Erythroblast (primary cell): Measurements from ENCODE around the gene LCN12.

Experiments used
- DNase-seq, 2 experiments: peaks; one replicate each; lab custom pipeline; 2025; lab: John Stamatoyannopoulos, UW
- GATA1 ChIP-seq: IDR thresholded peaks from 2 replicates; pipeline ENCODE4 v1.6.1; 2011; ENCODE audit warnings: low read depth, mild to moderate bottlenecking, control low read depth, low read length, moderate library complexity
- POLR2A ChIP-seq: IDR thresholded peaks from 2 replicates; pipeline ENCODE4 v1.6.1; 2011; ENCODE audit warnings: mild to moderate bottlenecking, low read length

The LCN12 gene

DNA sequence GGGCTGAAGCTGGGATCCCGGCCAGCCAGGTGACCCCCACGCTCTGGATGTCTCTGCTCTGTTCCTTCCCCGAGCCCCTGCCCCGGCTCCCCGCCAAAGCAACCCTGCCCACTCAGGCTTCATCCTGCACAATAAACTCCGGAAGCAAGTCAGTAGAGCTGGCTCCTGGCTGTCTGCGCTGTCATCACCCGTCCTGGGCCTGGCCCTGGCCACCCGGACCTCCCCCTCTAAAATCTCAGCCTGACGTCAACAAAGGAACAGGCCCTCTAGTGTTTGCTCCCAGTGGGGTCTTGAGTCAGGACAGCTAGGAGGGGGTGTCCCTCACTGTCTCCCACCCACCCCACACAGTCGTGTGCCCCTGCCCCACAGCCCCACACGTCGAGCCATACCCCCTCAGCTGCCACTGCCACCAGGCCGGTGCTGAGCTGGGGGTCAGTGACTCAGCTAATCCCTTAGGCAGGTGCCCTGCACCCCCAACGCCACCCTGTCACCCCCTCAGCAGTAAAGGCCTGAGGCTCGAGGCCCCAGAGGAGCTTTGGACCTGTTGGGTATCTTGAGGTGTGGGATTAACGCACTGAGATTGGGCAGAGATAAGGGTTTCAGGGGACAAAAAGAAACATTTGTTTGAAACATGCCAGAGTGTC is 29.6 kb downstream of the LCN12 start:
- DNase-seq, result no peak
- TF ChIP-seq POLR2A (no peak), GATA1 (no peak)

DNA sequence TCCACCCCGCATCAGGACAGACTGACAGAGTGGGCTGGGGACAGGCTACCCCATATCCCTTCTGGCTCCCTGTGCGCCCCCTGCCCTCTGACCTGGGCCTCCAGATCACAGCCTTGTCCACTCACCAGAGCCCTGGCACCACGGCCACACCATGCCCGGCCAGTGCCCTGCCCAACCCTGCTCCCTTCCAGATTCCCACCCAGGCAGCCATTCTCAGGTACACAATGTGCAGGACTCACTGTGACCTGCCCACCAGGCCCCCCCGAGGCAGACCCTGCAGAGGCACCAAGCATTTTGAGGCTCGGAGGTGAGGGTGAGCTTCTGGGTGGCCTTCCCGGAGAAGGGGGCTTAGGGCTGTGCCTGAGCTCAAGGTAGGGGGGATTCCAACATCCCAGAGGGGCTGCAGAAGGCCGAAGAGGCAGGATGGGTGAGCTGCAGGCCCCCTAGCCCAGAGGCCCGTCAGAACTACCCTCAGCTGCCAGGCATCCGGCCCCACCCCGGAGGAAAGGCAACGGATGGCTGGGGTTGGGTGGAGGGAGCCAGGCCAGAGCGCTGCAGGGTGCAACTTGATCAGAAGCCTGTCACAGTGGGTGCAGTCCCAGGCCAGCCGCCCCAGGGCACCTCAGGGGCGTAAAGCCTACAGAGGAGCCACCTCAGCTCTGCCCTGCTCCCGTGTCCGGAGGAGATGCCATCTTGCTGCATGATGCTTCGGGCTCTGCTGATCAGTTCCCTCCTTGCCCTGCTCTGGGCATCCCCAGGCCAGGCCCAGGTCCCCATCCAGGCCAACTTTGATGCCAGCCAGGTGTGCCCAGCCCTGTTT is 30.4 kb downstream of the LCN12 start, which contains the start of gene LCNL1:
Gene LCNL1 (plus strand): TSS at position 762 of the 820 bp plus-strand sequence. CDS start 594 bp downstream, outside the sequence.
- no peak for TF ChIP-seq GATA1
- TF ChIP-seq POLR2A, result no peak
- DNase-seq, result no peak

DNA sequence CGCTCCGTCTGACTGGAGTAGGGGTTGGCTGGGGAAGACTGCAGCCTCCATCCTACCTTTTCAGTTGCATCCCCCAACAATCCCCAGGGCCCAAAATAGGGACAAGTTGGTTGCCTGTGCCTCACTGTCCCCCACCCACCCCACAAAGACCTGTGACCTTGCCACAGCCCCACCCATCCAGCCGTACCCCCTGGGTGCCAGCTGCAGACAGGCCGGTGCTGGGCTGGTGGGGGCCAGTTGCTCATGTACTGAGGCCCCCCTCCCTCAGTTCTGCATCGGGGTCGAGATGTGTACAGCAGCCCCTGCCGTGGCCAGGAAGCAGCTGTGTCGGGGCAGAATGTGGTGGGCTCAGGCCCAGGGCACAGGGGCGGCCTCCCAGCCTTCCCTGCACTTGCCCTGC is 31.1 kb downstream of the LCN12 start:
- DNase-seq, result no peak
- TF ChIP-seq POLR2A (no peak), GATA1 (no peak)

DNA sequence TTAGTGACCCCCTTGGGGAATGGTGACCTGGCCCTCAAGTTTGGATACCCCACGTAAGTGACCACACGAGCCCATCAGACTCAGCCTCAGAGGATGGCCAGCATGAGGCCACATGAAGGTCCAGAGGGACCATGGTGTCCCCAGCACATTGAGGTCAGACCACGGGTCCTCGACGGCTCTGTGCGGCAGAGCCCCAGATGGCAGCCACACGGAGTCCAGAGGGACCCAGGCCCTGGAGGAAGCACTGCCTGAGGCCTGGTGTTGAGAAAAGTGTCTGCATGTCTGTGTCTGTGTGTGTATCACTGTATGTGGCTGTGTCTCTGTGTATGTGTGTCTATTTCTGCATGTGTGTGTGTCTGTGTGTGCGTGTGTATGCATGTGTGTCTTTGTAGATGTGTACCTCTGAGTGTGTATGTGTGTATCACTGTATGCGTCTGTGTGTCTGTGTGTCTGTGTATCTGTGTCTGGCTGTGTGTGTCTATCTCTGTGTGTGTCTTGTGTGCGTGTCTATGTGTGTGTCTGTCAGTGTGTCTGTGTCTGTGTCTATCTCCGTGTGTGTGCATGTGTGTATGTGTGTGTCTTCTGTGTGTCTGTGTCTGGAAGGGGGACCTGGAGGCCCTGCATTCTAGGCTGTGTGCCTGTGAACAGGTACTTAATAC is 31.7 kb downstream of the LCN12 start:
- no peak for DNase-seq
- no peak for TF ChIP-seq GATA1
- TF ChIP-seq POLR2A, result no peak

DNA sequence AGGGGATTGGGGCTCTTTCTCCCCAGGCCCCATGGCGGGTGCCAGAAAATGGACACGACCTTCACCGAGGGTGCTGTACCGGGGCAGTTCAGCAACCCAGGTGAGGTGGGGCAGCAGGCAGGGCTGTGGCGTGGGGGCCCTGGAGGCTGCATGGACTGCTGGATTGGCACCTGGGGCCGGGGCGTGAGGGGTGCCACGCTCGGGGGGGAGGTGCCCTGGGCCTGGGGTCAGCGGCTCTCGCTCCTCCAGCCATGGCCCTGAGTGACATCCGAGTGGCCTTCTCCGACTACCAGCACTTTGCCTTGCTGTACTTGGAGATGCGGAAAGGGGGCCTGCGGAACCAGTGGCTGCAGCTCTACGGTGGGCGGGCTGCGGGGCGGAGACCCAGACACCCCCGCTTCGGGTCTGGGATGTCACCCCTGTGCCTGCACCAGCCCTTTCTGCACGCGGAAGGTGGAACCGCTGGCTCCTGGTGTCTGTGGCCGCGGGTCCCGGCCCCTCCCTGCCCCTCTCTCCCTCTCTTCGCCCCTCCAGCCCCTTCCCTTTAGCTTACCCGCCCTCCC is 32.5 kb downstream of the LCN12 start:
- no peak for TF ChIP-seq GATA1
- no peak for TF ChIP-seq POLR2A

DNA sequence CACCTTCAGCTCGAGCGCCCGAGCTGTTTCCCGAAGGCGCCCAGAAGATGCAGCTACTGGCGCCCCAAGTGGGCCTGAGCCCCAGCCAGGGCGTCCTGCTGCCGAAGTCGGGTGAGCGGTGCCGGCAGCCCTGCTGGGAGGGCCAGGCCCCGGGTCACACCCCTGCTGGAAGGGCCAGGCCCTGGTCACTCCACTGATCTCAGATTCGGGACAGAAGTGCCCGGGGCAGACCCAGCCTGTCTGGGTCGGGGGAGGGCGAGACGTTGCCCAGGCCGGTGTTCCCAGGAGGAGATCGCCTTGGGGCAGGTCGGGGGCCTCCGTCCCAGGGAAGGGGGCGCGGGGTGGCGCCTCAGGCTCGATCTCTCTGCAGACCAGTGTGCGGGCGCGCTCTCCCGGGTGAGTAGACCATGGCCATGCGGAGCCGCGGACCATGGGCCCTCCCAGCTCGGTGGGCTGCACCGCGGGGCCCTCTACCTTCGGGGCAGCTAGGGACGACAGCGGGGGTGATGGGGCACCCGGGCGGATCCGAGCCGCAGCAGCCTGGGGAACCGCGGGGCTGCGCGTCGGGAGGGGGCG is 33.0 kb downstream of the LCN12 start:
- TF ChIP-seq POLR2A (no peak), GATA1 (no peak)
- DNase-seq, result no peak

More for the DNA sequence above, 32.5 kb downstream of the LCN12 start:
- DNase-seq, result no peak

DNA sequence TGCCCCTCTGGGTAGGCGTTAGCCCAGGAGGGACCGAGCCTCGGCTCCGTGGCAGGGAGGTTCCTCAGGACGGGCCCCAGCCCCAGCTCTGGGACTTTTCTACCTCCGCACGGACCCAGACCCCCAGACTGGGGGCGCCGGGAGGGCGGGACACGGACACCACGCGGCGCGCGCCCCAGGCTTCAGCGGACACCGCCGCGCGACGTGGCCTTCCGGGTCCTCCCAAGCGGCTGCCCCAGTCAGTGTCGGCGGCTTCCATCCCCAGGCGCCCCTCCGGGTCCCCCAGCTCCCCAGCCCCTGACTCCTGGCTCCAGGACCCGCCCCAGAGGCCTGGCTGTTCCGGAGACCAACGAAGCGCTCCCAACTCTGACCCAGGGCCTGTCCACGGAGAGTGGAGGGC is 33.8 kb downstream of the LCN12 start:
- no peak for DNase-seq
- no peak for TF ChIP-seq GATA1
- TF ChIP-seq POLR2A, result no peak

DNA sequence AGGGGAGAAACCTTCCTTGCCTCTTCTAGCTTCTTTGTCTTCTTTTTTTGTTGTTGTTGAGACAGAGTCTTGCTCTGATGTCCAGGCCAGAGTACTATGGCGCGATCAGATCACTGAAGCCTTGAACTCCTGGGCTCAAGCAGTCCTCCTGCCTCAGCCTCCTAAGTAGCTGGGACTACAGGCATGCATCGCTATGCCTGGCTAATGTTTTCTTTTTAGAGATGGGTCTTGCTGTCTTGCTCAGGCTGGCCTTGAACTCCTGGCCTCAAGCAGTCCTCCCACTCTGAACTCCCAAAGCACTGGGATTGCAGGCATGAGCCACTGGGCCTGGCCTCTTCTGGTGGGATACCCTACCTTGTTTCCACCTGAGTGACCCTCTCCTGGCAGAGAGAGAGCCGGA is 36.8 kb downstream of the LCN12 start:
- no peak for DNase-seq
- TF ChIP-seq POLR2A (no peak), GATA1 (no peak)

DNA sequence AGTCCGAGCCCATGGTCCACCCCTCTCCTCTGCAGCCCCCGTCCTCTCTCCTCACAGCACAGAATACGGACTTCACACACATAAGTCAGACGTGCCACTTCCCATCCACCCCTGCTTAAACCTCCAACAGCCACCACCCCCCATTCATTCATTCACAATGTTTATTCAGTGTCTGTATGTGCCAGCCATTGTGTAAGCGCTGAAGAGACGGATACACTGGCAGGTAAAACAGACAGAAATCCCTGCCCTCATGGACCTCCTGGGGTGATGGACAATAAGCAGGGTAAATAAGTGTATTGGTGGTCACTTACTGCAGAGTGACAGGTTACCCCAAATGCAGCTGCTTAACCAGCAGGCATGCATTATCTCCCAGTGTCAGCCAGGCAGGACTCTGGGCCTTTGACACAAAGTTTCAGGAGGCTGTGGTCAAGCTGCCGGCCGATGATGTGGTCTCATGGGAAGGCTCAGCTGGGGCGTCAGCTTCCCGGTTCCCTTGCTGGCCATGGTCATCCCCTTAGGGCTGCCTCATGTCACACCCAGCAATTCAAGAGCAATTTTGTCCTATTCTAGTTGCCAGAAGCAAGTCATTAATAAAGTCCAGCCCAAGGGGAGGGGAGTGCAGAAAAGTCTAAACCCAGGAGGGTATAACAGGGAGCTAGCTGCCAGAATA is 38.3 kb downstream of the LCN12 start:
- TF ChIP-seq POLR2A, result no peak
- no peak for TF ChIP-seq GATA1
- DNase-seq, result no peak

DNA sequence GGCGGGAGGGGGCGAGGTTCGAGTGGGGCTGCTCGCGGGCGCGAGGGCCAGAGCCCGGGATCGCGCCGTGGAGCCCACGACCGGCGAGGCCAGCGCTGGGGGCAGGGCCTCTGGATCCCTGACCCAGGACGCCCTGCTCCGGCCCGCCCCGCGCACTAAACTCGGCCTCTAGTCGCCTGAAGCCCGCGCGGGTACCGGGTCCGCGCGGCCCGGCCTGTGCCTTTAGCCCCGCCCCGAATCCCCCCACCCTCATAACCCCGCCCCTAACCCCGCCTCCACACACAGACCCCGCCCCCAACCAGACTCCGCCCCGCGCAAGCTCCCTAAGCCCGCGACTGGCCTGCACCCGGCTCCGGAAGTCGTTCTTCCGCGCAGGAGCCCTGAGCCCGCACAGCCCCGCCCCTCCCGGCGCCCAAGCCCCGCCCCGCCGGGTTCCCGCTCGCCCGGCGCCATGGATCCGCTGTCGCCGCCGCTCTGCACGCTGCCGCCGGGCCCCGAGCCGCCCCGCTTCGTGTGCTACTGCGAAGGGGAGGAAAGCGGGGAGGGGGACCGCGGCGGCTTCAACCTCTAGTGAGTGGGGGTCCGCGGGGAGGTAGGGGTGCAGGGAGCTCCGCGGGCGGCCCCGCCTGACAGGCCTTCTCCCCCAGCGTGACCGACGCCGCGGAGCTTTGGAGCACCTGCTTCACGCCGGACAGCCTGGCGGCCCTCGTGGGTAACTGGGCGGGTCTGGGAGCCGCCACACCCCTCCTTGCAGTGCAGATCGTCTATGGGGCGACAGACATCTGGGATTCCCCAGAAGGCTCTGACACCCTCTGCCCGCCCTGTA is 40.1 kb downstream of the LCN12 start, which contains the start of gene PAXX:
Gene PAXX (plus strand): TSS at position 430 of the 826 bp plus-strand sequence. CDS start 22 bp downstream, at position 452.
- TF ChIP-seq GATA1 (no peak), POLR2A (peak; percentile 49)
- peak; percentile 91 to 92 for DNase-seq

DNA sequence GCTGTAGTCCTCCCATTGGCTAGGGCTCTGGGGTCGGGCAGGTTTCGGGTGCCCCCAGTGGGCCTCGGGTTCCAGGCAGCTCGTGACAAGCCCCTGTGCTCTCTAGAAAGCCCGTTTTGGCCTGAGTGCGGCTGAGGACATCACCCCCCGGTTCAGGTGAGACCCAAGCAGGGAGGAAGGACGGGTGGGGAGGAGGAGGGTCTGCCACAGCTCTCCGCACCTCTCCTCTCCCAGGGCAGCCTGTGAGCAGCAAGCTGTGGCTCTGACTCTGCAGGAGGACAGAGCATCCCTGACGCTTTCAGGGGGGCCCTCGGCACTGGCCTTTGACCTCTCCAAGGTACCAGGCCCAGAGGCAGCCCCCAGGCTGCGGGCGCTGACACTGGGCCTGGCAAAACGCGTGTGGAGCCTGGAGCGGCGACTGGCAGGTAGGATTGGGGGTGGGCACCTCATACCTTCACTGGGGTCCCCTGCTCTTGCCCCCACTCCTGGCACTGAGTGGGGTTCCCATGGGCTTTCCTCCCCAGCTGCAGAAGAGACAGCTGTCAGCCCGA is 40.8 kb downstream of the LCN12 start:
- TF ChIP-seq GATA1, result no peak
- no peak for TF ChIP-seq POLR2A
- no peak for DNase-seq
